ENCODE data around the gene CCDC15.

Gene CCDC15

GRCh38 chr11:125090816-125091215 is 136.8 kb downstream of the CCDC15 start:
- Histone ChIP-seq H3K4me1 (ENCODE audit: low read length) (no peaks in the 10 kb centered on the region), H3K79me2 (ENCODE audit: low read length) (no peaks in the 10 kb centered on the region), H3K27me3 (replicated peaks; ENCODE audit: insufficient read depth, low read length) (no peaks in the 10 kb centered on the region), H4K20me1 (ENCODE audit: insufficient read depth, low read length) (no peaks in the 10 kb centered on the region), H3K9me2 (replicated peaks; ENCODE audit: insufficient read depth, low read length) (no peaks in the 10 kb centered on the region), H3K9me3 (replicated peaks; ENCODE audit: insufficient read depth, low read length) (no peaks in the 10 kb centered on the region), H3K36me3 (replicated peaks; ENCODE audit: insufficient read depth, low read length) (no peaks in the 10 kb centered on the region), H3K27ac (ENCODE audit: low read length) (no peak overlapping the region), H3K4me2 (ENCODE audit: low read depth, low read length) (no peak overlapping the region), H3F3A (ENCODE audit: insufficient read depth, low read length) (no peaks in the 10 kb centered on the region), H3K4me3 (ENCODE audit: low read length) (no peak overlapping the region), H3K9ac (ENCODE audit: low read length) (no peak overlapping the region), H2AFZ (ENCODE audit: low read length) (no peak overlapping the region)
- TF ChIP-seq EZH2 (optimal IDR thresholded peaks at IDR 0.05; ENCODE audit: low read depth, low read length) (no peak), EZH2phosphoT487 (IDR thresholded peaks at IDR 0.05; ENCODE audit: low read length) (no peak)
- TF ChIP-seq, protein P1, sequence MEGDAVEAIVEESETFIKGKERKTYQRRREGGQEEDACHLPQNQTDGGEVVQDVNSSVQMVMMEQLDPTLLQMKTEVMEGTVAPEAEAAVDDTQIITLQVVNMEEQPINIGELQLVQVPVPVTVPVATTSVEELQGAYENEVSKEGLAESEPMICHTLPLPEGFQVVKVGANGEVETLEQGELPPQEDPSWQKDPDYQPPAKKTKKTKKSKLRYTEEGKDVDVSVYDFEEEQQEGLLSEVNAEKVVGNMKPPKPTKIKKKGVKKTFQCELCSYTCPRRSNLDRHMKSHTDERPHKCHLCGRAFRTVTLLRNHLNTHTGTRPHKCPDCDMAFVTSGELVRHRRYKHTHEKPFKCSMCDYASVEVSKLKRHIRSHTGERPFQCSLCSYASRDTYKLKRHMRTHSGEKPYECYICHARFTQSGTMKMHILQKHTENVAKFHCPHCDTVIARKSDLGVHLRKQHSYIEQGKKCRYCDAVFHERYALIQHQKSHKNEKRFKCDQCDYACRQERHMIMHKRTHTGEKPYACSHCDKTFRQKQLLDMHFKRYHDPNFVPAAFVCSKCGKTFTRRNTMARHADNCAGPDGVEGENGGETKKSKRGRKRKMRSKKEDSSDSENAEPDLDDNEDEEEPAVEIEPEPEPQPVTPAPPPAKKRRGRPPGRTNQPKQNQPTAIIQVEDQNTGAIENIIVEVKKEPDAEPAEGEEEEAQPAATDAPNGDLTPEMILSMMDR (IDR thresholded peaks at IDR 0.05; ENCODE audit: low read length), result no peak
- no peak for DNase-seq
